Erythroblast (primary cell): Measurements from ENCODE around the gene ATIC.

ENCODE experiments used
- GATA1 ChIP-seq: IDR thresholded peaks from 2 replicates; pipeline ENCODE4 v1.6.1; 2011; ENCODE audit warnings: low read depth, mild to moderate bottlenecking, control low read depth, low read length, moderate library complexity
- POLR2A ChIP-seq: IDR thresholded peaks from 2 replicates; pipeline ENCODE4 v1.6.1; 2011; ENCODE audit warnings: mild to moderate bottlenecking, low read length

DNA sequence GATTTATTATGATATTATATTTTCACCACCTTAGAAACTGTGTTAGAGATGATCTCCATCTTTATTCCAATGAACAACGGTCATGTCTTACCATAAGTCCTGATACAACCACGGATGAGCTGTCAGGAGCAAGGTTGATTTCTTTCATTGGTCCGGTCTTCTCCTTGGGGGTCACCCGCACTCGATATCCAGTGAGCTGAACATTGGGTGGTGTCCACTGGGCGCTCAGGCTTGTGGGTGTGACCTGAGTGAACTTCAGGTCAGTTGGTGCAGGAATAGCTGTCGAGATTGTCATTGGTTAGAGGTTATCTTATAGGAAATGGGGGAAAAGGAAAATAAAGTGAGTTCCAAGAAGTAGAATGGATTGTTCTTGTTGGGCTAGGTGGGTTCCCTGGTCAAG is 67.2 kb downstream of the ATIC start:
- TF ChIP-seq POLR2A (no peak), GATA1 (no peak)
